HG02973 (cell line): ENCODE measurements around the gene NADK.

ENCODE experiments used
- ATAC-seq: cut with Tn5 transposase; IDR thresholded peaks from one replicate; pipeline ENCODE4 v1.9.1; 2021; ENCODE audit warnings: moderate library complexity; ENCODE audit not compliant: unreplicated experiment

Gene NADK

DNA sequence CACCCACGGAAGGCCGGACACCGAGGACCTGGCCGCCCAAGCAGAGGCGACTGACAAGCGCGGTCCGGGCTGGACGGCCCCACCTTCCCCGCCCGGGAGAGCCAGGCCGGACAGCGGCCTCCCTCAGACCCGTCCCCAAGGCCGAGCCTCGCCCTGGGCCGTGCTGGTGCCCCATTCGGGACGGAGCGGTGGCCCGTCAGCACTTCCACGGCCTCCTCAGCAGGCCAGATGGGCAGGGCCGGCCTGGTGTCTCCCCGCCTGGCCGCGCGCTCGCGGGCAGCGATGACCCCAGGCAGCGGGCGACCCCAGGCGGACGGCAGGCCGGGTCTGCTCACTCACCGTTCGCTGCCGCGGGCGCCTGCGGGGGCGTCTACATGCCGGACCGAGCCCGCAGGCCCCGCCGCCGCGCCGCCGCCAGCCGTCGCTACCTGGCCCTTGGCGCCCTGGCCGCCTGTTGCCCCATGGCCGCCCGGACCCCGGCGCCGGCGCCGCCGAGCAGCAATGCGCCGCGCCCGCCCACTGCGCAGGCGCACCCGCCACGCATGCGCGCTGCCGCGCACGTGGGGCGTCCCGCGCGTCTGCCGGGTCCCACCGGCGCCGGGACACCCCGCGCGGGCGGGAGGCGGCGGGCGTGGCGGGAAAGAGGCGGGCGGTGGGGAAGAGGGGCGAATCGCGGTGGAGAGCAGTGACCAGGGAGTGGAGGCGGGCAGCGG lies at the start of gene NADK:
NADK (minus strand) TSS at position 521 of the 713 bp plus-strand sequence. CDS start 13,064 bp downstream, outside the sequence.
- peak; percentile 36 for ATAC-seq

GRCh38 chr1:1827089-1827848 lies 49.0 kb upstream of the NADK start:
- no peak for ATAC-seq

- ATAC-seq, result no peak
Observed at GRCh38 chr1:1826356-1827088, 48.3 kb upstream of the NADK start.

- ATAC-seq, result no peak
Observed at GRCh38 chr1:1825217-1825616, 46.9 kb upstream of the NADK start.

GRCh38 chr1:1819762-1820161 lies 41.5 kb upstream of the NADK start:
- no peak for ATAC-seq

DNA sequence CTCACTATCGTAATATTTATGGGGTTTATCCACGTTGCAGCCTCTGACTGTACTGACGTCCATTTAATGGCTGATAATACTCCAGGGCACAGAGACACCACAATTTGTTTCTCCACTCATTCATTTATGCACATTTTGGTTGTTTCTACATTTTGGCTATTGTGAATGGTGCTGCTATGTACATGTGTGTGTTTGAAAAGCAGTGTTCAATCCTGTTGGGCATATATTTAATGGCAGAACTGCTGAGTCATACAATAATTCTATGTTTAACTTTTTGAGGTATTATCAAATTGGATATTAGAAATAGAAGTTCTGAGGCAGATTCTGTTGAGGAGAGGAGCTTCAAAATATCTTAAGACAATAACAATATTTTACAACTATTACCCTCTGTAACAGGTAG lies 39.0 kb upstream of the NADK start:
- ATAC-seq, result no peak

DNA sequence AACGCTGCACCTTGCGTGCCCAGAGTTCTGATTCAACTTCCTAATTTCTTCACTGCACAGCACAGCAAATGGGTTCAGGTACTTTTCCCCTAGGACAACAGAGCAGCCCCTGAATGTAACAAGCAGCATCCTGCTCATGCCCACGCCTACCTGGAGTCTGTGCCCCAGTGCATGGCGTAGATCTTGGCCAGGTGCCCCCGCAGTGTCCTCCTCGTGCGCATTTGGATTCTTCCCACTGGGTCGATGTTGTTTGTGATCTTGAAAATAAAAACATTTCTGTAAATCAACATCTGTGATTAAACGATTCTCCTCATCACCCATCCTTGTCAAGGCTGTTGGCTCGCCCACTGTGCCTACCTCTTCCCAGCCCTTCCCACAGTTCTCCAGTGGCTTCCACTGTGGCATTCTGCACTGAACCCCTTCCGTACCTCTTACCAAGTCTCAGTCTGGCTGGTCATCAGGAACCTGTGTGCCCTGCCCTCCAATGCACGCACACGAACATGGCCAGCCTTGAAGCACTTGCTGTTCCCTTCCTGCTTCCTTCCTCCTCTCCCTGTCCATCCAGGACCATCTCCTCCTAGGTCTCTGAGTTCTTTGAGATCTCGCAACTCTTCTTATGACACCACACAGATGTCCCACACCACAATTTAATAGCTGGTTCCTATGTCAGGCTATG lies 37.5 kb upstream of the NADK start:
- no peak for ATAC-seq

DNA sequence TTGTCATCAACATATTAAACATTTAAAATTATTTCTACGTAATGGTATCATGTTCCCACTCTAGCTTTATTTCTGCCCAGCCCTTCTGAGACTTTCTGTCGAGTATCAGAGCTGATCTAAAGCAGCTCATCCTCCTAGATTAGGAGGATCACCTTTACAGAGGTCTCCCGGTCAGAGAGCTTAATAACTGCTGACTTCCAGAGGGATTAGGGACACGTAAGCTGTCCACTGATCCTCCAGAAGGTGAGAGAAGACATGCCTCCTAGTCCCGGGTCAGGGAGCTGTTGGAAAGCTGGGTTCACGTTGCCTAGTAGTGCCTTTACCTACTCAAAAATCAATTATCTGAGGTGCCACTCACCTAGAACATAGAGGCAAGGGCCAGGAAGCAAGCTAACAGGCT lies 31.2 kb upstream of the NADK start:
- no peak for ATAC-seq

- no peak for ATAC-seq
Observed at GRCh38 chr1:1808206-1808605, 29.9 kb upstream of the NADK start.

DNA sequence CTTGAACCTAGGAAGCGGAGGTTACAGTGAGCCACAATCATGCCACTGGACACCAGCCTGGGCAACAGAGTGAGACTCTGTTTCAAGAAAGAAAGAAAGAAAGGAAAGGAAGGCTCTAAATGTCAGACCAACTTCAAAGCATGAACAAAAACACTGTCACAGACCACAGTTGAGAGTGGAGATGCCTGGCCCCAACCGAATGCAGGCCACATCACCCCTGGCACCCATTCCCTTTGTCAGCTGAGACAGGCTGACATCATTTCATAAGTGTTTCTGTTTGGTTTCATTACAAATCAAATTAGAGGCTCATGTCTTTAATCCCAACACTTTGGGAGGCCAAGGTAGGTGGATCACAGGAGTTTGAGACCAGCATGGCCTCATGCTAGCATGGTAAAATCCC lies 28.6 kb upstream of the NADK start:
- no peak for ATAC-seq

DNA sequence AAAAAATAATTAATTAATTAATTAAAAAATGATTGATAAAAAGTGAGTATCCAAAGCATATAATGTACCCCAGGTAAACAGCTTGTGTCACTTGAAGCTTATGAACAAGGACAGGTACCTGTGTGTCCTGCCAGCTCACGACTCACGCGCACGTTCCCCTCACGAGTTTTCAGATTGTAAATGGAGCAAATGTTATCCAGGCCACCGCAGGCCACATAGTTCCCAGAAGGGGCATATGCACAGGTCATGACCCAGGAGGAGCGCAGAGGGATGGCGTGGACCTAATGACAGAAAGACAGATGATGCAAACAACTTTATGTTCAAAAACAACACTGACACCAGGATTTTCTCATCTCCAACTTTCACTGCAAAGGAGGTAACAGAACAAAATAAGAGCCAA lies 26.0 kb upstream of the NADK start:
- no peak for ATAC-seq

GRCh38 chr1:1802871-1803270 lies 24.6 kb upstream of the NADK start:
- no peak for ATAC-seq

DNA sequence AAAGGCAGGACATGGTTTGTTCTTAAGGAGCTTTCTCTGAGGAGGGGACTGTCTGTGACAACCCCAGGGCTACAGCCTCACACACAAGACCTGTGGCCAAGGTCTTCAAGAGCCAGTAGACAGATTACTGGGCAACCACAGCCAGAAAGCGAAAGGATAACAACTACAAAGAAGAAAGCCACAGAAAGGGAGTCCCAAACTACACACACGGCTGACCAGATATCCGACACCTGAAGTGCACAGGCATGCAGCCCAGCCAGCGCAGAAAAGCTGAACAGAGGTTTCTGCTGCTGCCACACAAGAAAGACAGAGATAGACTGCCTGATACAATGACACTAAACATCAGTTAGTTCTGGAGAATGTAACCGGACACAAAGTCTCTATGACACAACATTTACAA lies 21.4 kb upstream of the NADK start:
- ATAC-seq, result peak; percentile 50

DNA sequence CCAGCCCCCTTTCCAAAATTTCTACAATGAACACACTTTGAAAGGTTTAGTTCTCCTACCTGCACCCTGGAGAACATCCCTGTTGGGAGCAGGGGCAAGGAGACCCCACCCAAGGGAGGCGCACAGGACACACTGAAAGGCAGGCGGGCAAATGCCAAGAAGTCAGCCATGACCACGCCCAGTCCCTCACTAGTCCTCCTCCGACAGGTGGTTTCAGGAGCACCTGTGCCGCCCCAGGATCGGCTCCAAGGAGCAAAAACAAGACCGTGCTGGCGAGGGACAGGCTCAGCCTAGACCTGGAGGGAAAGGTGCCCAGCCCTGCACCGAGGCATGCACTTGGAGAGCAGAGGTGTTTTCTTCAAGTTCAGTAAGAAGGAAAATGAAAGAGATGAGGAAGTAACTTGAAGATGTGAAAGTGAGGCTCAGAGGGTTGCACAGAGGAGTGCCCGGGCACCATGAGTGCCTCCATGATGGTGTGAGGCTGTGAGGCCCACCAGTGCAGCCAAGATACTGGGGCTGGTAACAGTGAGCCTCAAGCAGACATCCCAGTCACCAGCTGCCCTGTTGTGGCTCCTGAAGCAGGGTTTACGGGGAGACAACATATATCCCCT lies 19.6 kb upstream of the NADK start:
- no peak for ATAC-seq

DNA sequence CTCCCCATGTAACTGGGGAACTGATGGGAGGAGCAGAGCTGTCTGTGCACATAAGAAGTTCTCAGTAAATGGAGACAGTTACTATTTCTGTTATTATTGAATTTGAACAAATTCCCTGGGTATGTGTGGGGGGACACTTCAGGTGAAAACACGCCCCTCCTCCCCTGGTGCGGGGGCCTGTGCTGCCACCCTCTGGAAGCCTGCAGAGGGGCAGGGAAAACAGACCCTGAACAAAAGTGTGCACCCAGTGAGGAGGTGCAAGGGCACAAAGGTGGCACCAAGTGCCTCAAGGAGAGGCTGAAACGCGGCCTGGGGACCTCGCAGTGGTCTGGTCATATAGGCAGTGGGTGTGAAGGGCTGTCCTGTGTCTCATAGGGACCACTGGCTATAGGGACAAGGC lies 18.2 kb upstream of the NADK start:
- no peak for ATAC-seq

- ATAC-seq, result no peak
Observed at GRCh38 chr1:1794999-1795398, 16.7 kb upstream of the NADK start.

- no peak for ATAC-seq
Observed at GRCh38 chr1:1793481-1794244, 15.4 kb upstream of the NADK start.

- ATAC-seq, result no peak
Observed at GRCh38 chr1:1788646-1789431, 10.6 kb upstream of the NADK start.

DNA sequence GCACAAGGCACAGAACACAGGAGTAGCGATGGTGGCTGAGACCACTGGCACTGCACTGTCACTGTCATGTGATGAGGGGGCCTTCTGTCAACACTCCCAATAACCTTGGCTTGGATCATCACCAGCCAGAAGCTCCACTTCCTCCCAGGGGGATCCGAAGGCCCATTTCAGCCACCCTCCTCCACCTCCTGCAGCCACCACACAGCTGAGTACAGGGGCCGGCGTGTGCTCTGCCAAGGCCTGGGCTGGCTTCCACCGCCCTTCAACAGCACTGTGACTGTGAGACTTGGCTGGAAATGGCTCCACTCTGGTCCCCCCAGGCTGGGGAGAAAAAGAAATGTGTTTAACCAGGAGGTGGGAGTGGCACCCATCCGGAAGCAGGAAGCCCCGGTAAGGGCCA lies 9.9 kb upstream of the NADK start:
- no peak for ATAC-seq
